Measurements from ENCODE around the gene EPAS1.

- no peak for TF ChIP-seq POLR2A (IDR thresholded peaks at IDR 0.05)
- TF ChIP-seq CTCF (IDR thresholded peaks at IDR 0.05): no peak
Measured at GRCh38 chr2:46306988-46307655, 9.9 kb downstream of the EPAS1 start.
